Fibroblast of lung (primary cell): Measurements from ENCODE around the gene TSC22D1. TPM values are rescaled to one million over a fixed set of nuclear protein-coding genes. Genes with fewer than 3 reads are reported as not detected.

Experiments used
- DNase-seq, 2 donors: peaks; one replicate each; pipeline versions ENCODE4 v3.0.0 to v3.0.0-alpha.2; 2010; ENCODE audit warnings: low read depth in 2 of 2
- H2AFZ ChIP-seq: 2 replicates; pipeline ENCODE4 v1.5.1; 2012; ENCODE audit warnings: low read length, control low read depth, inconsistent platforms
- H3K27ac ChIP-seq: 2 replicates; pipeline ENCODE4 v1.5.1; 2011; ENCODE audit warnings: low read length, control low read depth; ENCODE audit not compliant: insufficient read depth
- H3K27me3 ChIP-seq: 2 replicates; pipeline ENCODE4 v1.5.1; 2011; ENCODE audit warnings: mild to moderate bottlenecking, low read length; ENCODE audit not compliant: control insufficient read depth, insufficient read depth
- H3K36me3 ChIP-seq: 2 replicates; pipeline ENCODE4 v1.5.1; 2011; ENCODE audit warnings: low read length; ENCODE audit not compliant: control insufficient read depth, insufficient read depth
- H3K4me1 ChIP-seq: 2 replicates; pipeline ENCODE4 v1.5.1; 2011; ENCODE audit warnings: low read length; ENCODE audit not compliant: control insufficient read depth, insufficient read depth; ENCODE audit errors: extremely low read depth
- H3K4me2 ChIP-seq: 2 replicates; pipeline ENCODE4 v1.5.1; 2011; ENCODE audit warnings: low read length, control low read depth; ENCODE audit not compliant: insufficient read depth; ENCODE audit errors: extremely low read depth
- H3K4me3 ChIP-seq, 4 experiments: fragments of 200-600 bp in 1 of 4; sonication (generic) in 1 of 4; replicated peaks in 1 of 4; 2 replicates each; pipeline ENCODE4 v1.5.1; 2011 to 2016; ENCODE audit warnings: low read length in 4 of 4, low read depth in 3 of 4, mild to moderate bottlenecking in 3 of 4, control low read depth in 2 of 4, inconsistent platforms in 1 of 4, mixed read lengths in 1 of 4; ENCODE audit not compliant: insufficient read depth in 1 of 4; ENCODE audit errors: control extremely low read depth in 1 of 4
- H3K79me2 ChIP-seq: 2 replicates; pipeline ENCODE4 v1.5.1; 2012; ENCODE audit warnings: mild to moderate bottlenecking, low read length, inconsistent platforms; ENCODE audit not compliant: control insufficient read depth, insufficient read depth
- H3K9ac ChIP-seq: 2 replicates; pipeline ENCODE4 v1.5.1; 2011; ENCODE audit warnings: mild to moderate bottlenecking, low read length, control low read depth; ENCODE audit not compliant: insufficient read depth
- H3K9me3 ChIP-seq: 2 replicates; pipeline ENCODE4 v1.5.1; 2012; ENCODE audit warnings: low read depth, low read length; ENCODE audit not compliant: control insufficient read depth, insufficient read depth
- H4K20me1 ChIP-seq: 2 replicates; pipeline ENCODE4 v1.5.1; 2011; ENCODE audit warnings: low read length; ENCODE audit not compliant: control insufficient read depth, insufficient read depth; ENCODE audit errors: extremely low read depth
- EZH2 ChIP-seq: IDR thresholded peaks from 2 replicates; pipeline ENCODE4 v1.5.1; 2012; ENCODE audit warnings: low read length, control low read depth, mild to moderate bottlenecking; ENCODE audit errors: missing control alignments
- polyA plus RNA-seq, 2 donors: library from polyadenylated mRNA; depleted of rRNA in 1 of 2; stranded (reverse) in 1 of 2; unstranded in 1 of 2; fragments of >200 nt; gene quantifications; 2 replicates each; pipeline ENCODE4 v1.2.1, GENCODE V29; 2011 to 2012; ENCODE audit warnings: missing spikeins in 1 of 2
- total RNA-seq: library from RNA; depleted of rRNA; stranded (reverse); fragments of >200 nt; gene quantifications from 2 replicates; pipeline ENCODE4 v1.2.1, GENCODE V29; 2014
- TF ChIP-seq, protein P1 (sequence below), 2 donors: IDR thresholded peaks in 1 of 2; conservative IDR thresholded peaks in 1 of 2; 1 replicate in 1 of 2; 2 replicates in 1 of 2; pipeline ENCODE4 v1.5.1; 2011 to 2012; ENCODE audit warnings: low read length in 2 of 2, control low read depth in 1 of 2, inconsistent platforms in 1 of 2, low read depth in 1 of 2, mild to moderate bottlenecking in 1 of 2

Gene TSC22D1
- total and polyA plus RNA-seq, 2 donors (not counting 1 experiment from before 2014, with no cell fraction given), result 80.4 to 97.6 TPM

DNA sequence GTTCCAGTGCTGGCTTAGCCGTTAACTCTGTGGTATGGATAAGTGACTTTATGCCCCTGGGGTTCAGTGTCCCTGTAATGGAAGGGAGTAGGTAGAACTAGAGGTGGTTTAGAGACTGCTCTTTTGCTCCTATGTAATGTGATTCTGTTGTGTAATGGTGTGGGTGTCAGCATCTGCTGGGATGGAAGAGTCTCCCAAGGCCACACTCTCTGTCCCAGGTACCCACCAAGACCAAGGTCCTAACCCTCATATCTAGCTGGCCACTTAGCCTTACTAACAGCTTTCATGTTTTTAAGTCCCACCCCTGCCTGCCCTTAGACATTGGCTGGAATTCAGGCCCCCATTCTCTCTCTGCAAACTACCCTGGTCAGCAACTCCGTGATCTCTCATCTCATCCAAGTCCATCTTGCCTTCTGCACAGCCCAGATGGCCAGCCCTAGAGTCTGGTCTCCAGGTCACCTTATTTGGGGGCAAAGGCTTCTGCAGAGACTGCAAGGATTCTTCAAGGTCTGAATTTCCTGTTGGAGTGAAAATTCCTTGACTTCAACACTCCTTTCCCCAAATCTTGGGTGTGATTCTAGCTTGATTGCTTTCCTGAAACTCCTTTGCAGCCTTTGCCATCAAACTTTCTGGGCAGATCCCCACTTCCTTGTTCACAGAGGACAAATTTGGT lies 154.1 kb downstream of the TSC22D1 start:
- DNase-seq, result no peak
- Histone ChIP-seq H2AFZ (no peak overlapping the region), H3K27ac (no peak overlapping the region), H3K4me2 (no peak overlapping the region), H3K36me3 (no peaks in the 10 kb centered on the region), H3K4me3 (no peak overlapping the region), H3K9ac (no peak overlapping the region), H3K4me1 (no peaks in the 10 kb centered on the region), H3K79me2 (no peaks in the 10 kb centered on the region), H4K20me1 (no peaks in the 10 kb centered on the region), H3K9me3 (no peaks in the 10 kb centered on the region), H3K27me3 (peaks cover 3% of the 10 kb centered on the region)
- TF ChIP-seq, protein P1, sequence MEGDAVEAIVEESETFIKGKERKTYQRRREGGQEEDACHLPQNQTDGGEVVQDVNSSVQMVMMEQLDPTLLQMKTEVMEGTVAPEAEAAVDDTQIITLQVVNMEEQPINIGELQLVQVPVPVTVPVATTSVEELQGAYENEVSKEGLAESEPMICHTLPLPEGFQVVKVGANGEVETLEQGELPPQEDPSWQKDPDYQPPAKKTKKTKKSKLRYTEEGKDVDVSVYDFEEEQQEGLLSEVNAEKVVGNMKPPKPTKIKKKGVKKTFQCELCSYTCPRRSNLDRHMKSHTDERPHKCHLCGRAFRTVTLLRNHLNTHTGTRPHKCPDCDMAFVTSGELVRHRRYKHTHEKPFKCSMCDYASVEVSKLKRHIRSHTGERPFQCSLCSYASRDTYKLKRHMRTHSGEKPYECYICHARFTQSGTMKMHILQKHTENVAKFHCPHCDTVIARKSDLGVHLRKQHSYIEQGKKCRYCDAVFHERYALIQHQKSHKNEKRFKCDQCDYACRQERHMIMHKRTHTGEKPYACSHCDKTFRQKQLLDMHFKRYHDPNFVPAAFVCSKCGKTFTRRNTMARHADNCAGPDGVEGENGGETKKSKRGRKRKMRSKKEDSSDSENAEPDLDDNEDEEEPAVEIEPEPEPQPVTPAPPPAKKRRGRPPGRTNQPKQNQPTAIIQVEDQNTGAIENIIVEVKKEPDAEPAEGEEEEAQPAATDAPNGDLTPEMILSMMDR (conservative IDR thresholded peaks at IDR 0.05 in 1 of 2, IDR thresholded peaks at IDR 0.05 in 1 of 2; ENCODE audit: low read depth in 1 of 2, low read length in 2 of 2), result no peak
- TF ChIP-seq EZH2, result no peak

DNA sequence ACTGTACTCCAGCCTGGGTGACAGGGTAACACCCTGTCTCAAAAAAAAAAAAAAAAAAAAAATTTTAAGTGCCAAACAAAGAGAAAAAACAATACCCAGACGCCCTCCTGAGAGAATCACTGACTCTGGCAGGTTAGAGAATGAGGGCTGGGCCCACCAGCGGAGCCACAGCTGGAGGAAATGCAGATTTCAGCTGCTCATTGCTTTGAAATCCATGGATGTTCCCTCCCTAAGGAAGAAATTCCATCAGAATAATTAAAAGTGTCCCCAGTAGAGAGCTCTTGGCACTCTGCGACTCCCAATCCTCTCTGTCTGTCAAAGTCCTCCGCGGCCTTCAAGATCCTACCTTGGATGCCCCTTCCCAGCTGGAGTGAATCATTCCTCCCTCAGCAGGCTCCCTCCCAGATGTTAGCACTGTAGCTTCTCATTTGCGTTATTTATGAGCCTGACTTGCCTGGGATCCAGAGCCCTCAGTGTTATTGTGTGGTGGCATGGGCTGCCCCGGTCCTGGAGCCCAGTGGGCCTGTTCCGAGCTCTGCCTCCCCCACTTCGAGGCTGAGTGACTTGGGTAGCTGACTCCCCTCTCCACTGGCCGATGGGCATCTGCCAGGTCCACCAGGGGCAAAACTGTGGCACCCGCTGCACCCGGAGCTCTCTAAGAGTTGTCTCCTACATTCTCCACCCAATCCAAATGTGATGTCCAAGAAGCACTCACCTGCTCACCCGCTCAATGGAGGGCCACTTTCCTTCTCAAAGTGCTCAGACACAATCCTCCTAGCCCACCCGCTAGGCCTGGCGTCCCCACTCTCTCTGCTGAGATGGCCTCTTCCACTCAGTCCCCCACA lies 155.5 kb downstream of the TSC22D1 start:
- Histone ChIP-seq H3K4me3 (no peak overlapping the region), H3K4me1 (no peaks in the 10 kb centered on the region), H3K36me3 (no peaks in the 10 kb centered on the region), H2AFZ (no peak overlapping the region), H3K4me2 (no peak overlapping the region), H3K9ac (no peak overlapping the region), H4K20me1 (no peaks in the 10 kb centered on the region), H3K27me3 (peaks cover 3% of the 10 kb centered on the region), H3K79me2 (no peaks in the 10 kb centered on the region), H3K27ac (no peak overlapping the region), H3K9me3 (no peaks in the 10 kb centered on the region)
- TF ChIP-seq, protein P1 (conservative IDR thresholded peaks at IDR 0.05 in 1 of 2, IDR thresholded peaks at IDR 0.05 in 1 of 2; ENCODE audit: low read depth in 1 of 2, low read length in 2 of 2), result no peak
- TF ChIP-seq EZH2, result no peak
- no peak for DNase-seq

DNA sequence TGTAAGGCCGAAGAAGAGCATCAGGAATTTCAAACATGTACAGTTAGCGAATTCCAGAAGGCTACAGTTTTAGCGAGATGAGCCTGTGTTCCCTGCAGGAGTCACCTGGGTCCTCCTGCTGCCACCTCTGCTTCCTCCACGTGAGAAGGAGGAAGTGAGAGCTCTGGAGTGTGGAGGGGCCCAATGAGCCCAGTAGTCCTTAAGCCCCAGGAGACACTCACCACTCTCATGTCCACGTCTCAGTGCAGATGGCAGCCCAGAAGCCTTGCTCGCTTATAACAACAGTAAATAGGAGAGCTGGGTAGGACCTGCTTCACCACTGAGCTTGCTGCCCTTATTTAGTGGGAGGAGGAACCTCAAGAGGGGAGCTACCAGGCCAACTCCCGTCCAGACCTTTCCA lies 158.3 kb downstream of the TSC22D1 start:
- Histone ChIP-seq H3K27me3 (no peaks in the 10 kb centered on the region), H3K79me2 (no peaks in the 10 kb centered on the region), H2AFZ (no peak overlapping the region), H3K36me3 (no peaks in the 10 kb centered on the region), H3K9ac (no peak overlapping the region), H3K9me3 (no peaks in the 10 kb centered on the region), H3K27ac (no peak overlapping the region), H3K4me3 (no peak overlapping the region), H4K20me1 (no peaks in the 10 kb centered on the region), H3K4me1 (no peaks in the 10 kb centered on the region), H3K4me2 (no peak overlapping the region)
- no peak for TF ChIP-seq EZH2
- TF ChIP-seq, protein P1 (conservative IDR thresholded peaks at IDR 0.05 in 1 of 2, IDR thresholded peaks at IDR 0.05 in 1 of 2; ENCODE audit: low read depth in 1 of 2, low read length in 2 of 2), result no peak
- DNase-seq, result no peak
